ENCODE data around the gene CPPED1. TPM values are rescaled to one million over a fixed set of nuclear protein-coding genes. Genes with fewer than 3 reads are reported as not detected.

The CPPED1 gene
- total and polyA plus RNA-seq, 10 donors, result 10.0 to 66.3 (median 45.4) TPM

- Histone ChIP-seq H3K4me1 (no peaks in the 10 kb centered on the region), H3K36me3 (no peaks in the 10 kb centered on the region), H3K4me3 (no peak overlapping the region), H3K27me3 (replicated peaks in 1 of 7) (peaks cover 0 to 3% (median 0%) of the 10 kb centered on the region in 7 donors), H3K9me3 (no peaks in the 10 kb centered on the region), H3K27ac (no peak overlapping the region)
- TF ChIP-seq POLR2AphosphoS5 (IDR thresholded peaks at IDR 0.05), result no peak
- TF ChIP-seq CTCF (IDR thresholded peaks at IDR 0.05 in 8 of 11, conservative IDR thresholded peaks at IDR 0.05 in 3 of 11), result no peak
- TF ChIP-seq POLR2A (IDR thresholded peaks at IDR 0.05), result no peak
- intact Hi-C loops (cut with DNase I; ENCODE audit: low total_unique reads), result no loop called here
- DNase-seq, result no peak
- 89 to 98% (median 92%) methylated on average over 3 of the region's 3 CpGs for WGBS, 5 donors
These were observed 185.2 kb downstream of the CPPED1 start for GRCh38 chr16:12618515-12618914.

- H3K27ac ChIP-seq, result no peak overlapping the region
- DNase-seq, result no peak
- TF ChIP-seq CTCF (IDR thresholded peaks at IDR 0.05 in 8 of 11, conservative IDR thresholded peaks at IDR 0.05 in 3 of 11) (no peak), POLR2AphosphoS5 (IDR thresholded peaks at IDR 0.05) (no peak), POLR2A (IDR thresholded peaks at IDR 0.05) (no peak)
- H3K27me3 ChIP-seq (replicated peaks in 1 of 7), result peaks cover 0 to 3% (median 0%) of the 10 kb centered on the region in 7 donors
- H3K9me3 ChIP-seq, result no peaks in the 10 kb centered on the region
- WGBS, 5 donors, result 54 to 69% (median 65%) methylated on average over 9 of the region's 9 CpGs
- no peaks in the 10 kb centered on the region for H3K4me1 ChIP-seq
- H3K36me3 ChIP-seq, result no peaks in the 10 kb centered on the region
- intact Hi-C loops (cut with DNase I; ENCODE audit: low total_unique reads), result no loop called here
- H3K4me3 ChIP-seq, result no peak overlapping the region
These were observed 186.3 kb downstream of the CPPED1 start for GRCh38 chr16:12617401-12617819.

- intact Hi-C loops (cut with DNase I; ENCODE audit: low total_unique reads), result no loop called here
- no peak overlapping the region for H3K4me3 ChIP-seq
- H3K27ac ChIP-seq, result no peak overlapping the region
- TF ChIP-seq POLR2AphosphoS5 (IDR thresholded peaks at IDR 0.05) (no peak), CTCF (IDR thresholded peaks at IDR 0.05 in 8 of 11, conservative IDR thresholded peaks at IDR 0.05 in 3 of 11) (no peak), POLR2A (IDR thresholded peaks at IDR 0.05) (no peak)
- WGBS, 5 donors, result 80 to 88% (median 84%) methylated on average over 7 of the region's 7 CpGs
- no peaks in the 10 kb centered on the region for H3K9me3 ChIP-seq
- H3K27me3 ChIP-seq (replicated peaks in 1 of 7), result peaks cover 0 to 5% (median 0%) of the 10 kb centered on the region in 7 donors
- DNase-seq, result no peak
- H3K36me3 ChIP-seq, result no peaks in the 10 kb centered on the region
- H3K4me1 ChIP-seq, result no peaks in the 10 kb centered on the region
These were observed 188.9 kb downstream of the CPPED1 start for GRCh38 chr16:12614662-12615278.

GRCh38 chr16:12613992-12614661 lies 189.6 kb downstream of the CPPED1 start:
- intact Hi-C loops (cut with DNase I; ENCODE audit: low total_unique reads), result no loop called here
- H3K9me3 ChIP-seq, result peaks cover 0 to 1% (median 0%) of the 10 kb centered on the region in 8 donors
- H3K4me1 ChIP-seq, result no peaks in the 10 kb centered on the region
- no peak for TF ChIP-seq POLR2A (IDR thresholded peaks at IDR 0.05)
- TF ChIP-seq POLR2AphosphoS5 (IDR thresholded peaks at IDR 0.05), result no peak
- no peak for TF ChIP-seq CTCF (IDR thresholded peaks at IDR 0.05 in 8 of 11, conservative IDR thresholded peaks at IDR 0.05 in 3 of 11)
- no peak overlapping the region for H3K4me3 ChIP-seq
- no peak for DNase-seq
- no peaks in the 10 kb centered on the region for H3K36me3 ChIP-seq
- no peak overlapping the region for H3K27ac ChIP-seq
- H3K27me3 ChIP-seq (replicated peaks in 1 of 7), result peaks cover 0 to 5% (median 0%) of the 10 kb centered on the region in 7 donors
- 82 to 90% (median 89%) methylated on average over 14 of the region's 14 CpGs for WGBS, 5 donors

Measured in spleen (tissue), 11 donors.